ENCODE data around the gene RIT2.

DNA sequence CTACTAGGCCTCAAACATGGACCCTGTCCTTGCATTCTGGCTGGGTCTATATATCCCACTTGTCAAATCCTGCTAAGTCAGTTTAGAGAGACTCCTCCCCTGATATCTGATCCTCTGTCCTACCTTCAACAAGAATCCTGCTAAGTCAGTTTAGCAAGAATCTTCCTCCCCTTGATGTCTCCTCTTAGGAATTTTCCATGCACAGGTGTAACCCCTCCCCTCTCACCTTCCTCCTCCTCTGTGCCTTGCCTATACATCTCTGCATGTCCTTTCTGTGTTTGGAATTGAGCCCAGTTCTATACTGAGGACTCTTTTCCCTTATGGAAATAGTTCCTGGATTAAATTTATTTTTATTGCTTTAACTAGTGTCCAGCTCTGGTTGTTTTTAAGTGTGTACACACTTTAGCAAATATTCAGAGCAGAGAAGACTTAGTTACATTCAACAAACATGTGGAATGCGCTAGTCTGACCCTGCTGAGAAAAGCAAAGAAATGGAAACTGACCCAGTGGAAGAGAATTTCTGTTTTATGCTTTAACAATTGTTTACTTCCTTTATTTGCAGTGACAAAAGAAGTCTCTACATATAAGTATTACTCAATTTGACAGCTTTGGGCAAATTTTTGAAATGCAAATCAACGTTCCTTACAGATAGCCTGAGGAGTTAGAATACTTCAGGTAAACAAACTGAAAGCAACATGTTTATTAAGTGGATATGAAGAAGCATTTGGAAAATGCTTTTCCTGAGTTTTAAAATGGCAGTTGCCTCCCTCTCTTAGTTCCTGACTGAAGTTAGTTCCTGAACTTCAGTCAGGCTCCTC, 80.6 kb downstream of the RIT2 start:
- TF ChIP-seq, protein P1, sequence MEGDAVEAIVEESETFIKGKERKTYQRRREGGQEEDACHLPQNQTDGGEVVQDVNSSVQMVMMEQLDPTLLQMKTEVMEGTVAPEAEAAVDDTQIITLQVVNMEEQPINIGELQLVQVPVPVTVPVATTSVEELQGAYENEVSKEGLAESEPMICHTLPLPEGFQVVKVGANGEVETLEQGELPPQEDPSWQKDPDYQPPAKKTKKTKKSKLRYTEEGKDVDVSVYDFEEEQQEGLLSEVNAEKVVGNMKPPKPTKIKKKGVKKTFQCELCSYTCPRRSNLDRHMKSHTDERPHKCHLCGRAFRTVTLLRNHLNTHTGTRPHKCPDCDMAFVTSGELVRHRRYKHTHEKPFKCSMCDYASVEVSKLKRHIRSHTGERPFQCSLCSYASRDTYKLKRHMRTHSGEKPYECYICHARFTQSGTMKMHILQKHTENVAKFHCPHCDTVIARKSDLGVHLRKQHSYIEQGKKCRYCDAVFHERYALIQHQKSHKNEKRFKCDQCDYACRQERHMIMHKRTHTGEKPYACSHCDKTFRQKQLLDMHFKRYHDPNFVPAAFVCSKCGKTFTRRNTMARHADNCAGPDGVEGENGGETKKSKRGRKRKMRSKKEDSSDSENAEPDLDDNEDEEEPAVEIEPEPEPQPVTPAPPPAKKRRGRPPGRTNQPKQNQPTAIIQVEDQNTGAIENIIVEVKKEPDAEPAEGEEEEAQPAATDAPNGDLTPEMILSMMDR (IDR thresholded peaks at IDR 0.05), result no peak
- no peak for TF ChIP-seq POLR2A (IDR thresholded peaks at IDR 0.05)
